HepG2 (cell line): ENCODE measurements around the gene MYRIP. TPM values are rescaled to one million over a fixed set of nuclear protein-coding genes. Genes with fewer than 3 reads are reported as not detected.

Experiments
- DMTF1 ChIP-seq: sonication (generic); formaldehyde crosslinking; IDR thresholded peaks from 2 replicates; pipeline ENCODE4 v1.4.0; 2020; ENCODE audit warnings: mild to moderate bottlenecking, missing genetic modification reagents
- FOXC1 ChIP-seq: sonication (generic); formaldehyde crosslinking; IDR thresholded peaks from 2 replicates; pipeline ENCODE4 v1.8.0; 2022; ENCODE audit warnings: mild to moderate bottlenecking, missing genetic modification reagents, borderline replicate concordance
- HMGA1 ChIP-seq: sonication (generic); formaldehyde crosslinking; conservative IDR thresholded peaks from 2 replicates; pipeline ENCODE4 v1.4.0; 2020; ENCODE audit warnings: missing genetic modification reagents
- KAT2B ChIP-seq: fragments of 150-350 bp; IDR thresholded peaks from 2 replicates; pipeline ENCODE4 v1.6.1; 2014; ENCODE audit warnings: low read depth, low read length, borderline replicate concordance
- MLXIP ChIP-seq: sonication (generic); formaldehyde crosslinking; IDR thresholded peaks from 2 replicates; pipeline ENCODE4 v1.9.0; 2021; ENCODE audit warnings: missing genetic modification reagents, borderline replicate concordance
- MNT ChIP-seq: fragments of 450-650 bp; IDR thresholded peaks from 2 replicates; pipeline ENCODE4 v1.6.1; 2016
- ZBTB42 ChIP-seq: sonication (generic); formaldehyde crosslinking; IDR thresholded peaks from 2 replicates; pipeline ENCODE4 v1.5.0; 2020; ENCODE audit warnings: mild to moderate bottlenecking, missing genetic modification reagents
- ZFAT ChIP-seq: sonication (generic); formaldehyde crosslinking; conservative IDR thresholded peaks from 2 replicates; pipeline ENCODE4 v1.8.1; 2023; ENCODE audit warnings: missing genetic modification reagents, inconsistent platforms
- ZNF343 ChIP-seq: sonication (generic); formaldehyde crosslinking; IDR thresholded peaks from 2 replicates; pipeline ENCODE4 v1.4.0; 2020; ENCODE audit warnings: mild to moderate bottlenecking, missing genetic modification reagents
- ZNF780A ChIP-seq: sonication (generic); formaldehyde crosslinking; IDR thresholded peaks from 2 replicates; pipeline ENCODE4 v1.8.0; 2022; ENCODE audit warnings: mild to moderate bottlenecking, missing genetic modification reagents, moderate library complexity
- polyA plus RNA-seq, 8 experiments: library from polyadenylated mRNA; depleted of rRNA in 3 of 8; stranded (reverse) in 7 of 8; unstranded in 1 of 8; fragments of >200 nt; fragmentation: Illumina TruSeq in 4 of 8; extraction: Trizol in 4 of 8; gene quantifications; 2 replicates each; pipeline versions ENCODE4 v1.2.1 to v1.2.3, GENCODE V29; 2011 to 2016; ENCODE audit warnings: low read depth in 4 of 8, missing spikeins in 1 of 8, mixed read lengths in 1 of 8; ENCODE audit not compliant: insufficient read depth in 1 of 8
- total RNA-seq, 5 experiments: library from RNA; depleted of rRNA; stranded (reverse); fragments of >200 nt; fragmentation: Illumina TruSeq; extraction: Trizol; gene quantifications; 2 replicates each; pipeline ENCODE4 v1.2.3, GENCODE V29; 2016; ENCODE audit warnings: low read depth in 1 of 5
- TF ChIP-seq, protein P1 (sequence below): sonication (generic); formaldehyde crosslinking; IDR thresholded peaks from 2 replicates; pipeline ENCODE4 v1.8.0; 2022; ENCODE audit warnings: missing genetic modification reagents, mild to moderate bottlenecking, borderline replicate concordance
- TF ChIP-seq, protein P2 (sequence below): sonication (generic); formaldehyde crosslinking; IDR thresholded peaks from 2 replicates; pipeline ENCODE4 v1.8.0; 2022; ENCODE audit warnings: mild to moderate bottlenecking, missing genetic modification reagents; ENCODE audit not compliant: insufficient replicate concordance

The MYRIP gene
- total and polyA plus RNA-seq, 2 of the 13 experiments (the other 11 are each of a cell fraction or from before 2014, with no cell fraction given): 0.64 to 0.84 TPM

DNA sequence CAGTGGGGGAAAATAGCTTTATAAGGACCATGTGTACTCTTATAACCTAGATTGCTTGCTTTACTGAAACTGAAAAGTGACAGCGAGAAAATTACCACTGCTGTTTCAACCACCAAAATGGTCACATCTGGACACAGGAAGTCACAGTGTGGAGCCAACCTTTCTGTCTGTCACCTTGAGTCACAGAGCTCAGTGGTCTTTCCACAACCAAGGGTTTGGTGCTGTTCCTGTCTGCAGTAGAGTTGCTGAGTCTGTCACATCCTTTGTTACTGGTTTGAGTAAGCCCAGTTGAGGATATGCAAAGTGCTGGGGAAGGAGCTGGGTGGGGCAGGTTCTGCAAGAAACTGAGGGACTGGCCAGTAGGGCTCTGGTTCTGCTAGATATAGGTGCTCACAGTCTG is 361.0 kb downstream of the MYRIP start (continued):
- no peak for TF ChIP-seq DMTF1 (CRISPR knock-in tag)
- no peak for TF ChIP-seq ZNF780A (CRISPR knock-in tag)
- no peak for TF ChIP-seq ZBTB42 (CRISPR knock-in tag)
- TF ChIP-seq KAT2B: no peak
- TF ChIP-seq ZFAT (CRISPR knock-in tag): no peak
- TF ChIP-seq MNT: no peak
- TF ChIP-seq HMGA1: no peak
- TF ChIP-seq, protein P1, sequence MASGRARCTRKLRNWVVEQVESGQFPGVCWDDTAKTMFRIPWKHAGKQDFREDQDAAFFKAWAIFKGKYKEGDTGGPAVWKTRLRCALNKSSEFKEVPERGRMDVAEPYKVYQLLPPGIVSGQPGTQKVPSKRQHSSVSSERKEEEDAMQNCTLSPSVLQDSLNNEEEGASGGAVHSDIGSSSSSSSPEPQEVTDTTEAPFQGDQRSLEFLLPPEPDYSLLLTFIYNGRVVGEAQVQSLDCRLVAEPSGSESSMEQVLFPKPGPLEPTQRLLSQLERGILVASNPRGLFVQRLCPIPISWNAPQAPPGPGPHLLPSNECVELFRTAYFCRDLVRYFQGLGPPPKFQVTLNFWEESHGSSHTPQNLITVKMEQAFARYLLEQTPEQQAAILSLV (CRISPR knock-in tag): no peak
- no peak for TF ChIP-seq FOXC1 (CRISPR knock-in tag)
- no peak for TF ChIP-seq ZNF343 (CRISPR knock-in tag)
- TF ChIP-seq, protein P2, sequence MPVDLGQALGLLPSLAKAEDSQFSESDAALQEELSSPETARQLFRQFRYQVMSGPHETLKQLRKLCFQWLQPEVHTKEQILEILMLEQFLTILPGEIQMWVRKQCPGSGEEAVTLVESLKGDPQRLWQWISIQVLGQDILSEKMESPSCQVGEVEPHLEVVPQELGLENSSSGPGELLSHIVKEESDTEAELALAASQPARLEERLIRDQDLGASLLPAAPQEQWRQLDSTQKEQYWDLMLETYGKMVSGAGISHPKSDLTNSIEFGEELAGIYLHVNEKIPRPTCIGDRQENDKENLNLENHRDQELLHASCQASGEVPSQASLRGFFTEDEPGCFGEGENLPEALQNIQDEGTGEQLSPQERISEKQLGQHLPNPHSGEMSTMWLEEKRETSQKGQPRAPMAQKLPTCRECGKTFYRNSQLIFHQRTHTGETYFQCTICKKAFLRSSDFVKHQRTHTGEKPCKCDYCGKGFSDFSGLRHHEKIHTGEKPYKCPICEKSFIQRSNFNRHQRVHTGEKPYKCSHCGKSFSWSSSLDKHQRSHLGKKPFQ: no peak
- TF ChIP-seq MLXIP: no peak
